NCI-H460 (cell line): ENCODE measurements around the gene ACTR3C. TPM values are rescaled to one million over a fixed set of nuclear protein-coding genes. Genes with fewer than 3 reads are reported as not detected.

ENCODE experiments used
- DNase-seq: peaks from one replicate; pipeline ENCODE4 v3.0.0-alpha.2; 2016; ENCODE audit warnings: low read depth; ENCODE audit errors: extremely low read depth
- total RNA-seq: library from RNA; depleted of rRNA; stranded (reverse); fragments of >200 nt; shearing (Covaris generic); gene quantifications from 2 replicates; pipeline ENCODE4 v1.2.3, GENCODE V29; 2014

ACTR3C gene
- total RNA-seq, 1 experiment from 2014 or later, result not detected

- DNase-seq, result no peak
Measured at GRCh38 chr7:150337179-150337578, 13.8 kb upstream of the ACTR3C start.

GRCh38 chr7:150336746-150337145 lies 13.4 kb upstream of the ACTR3C start:
- DNase-seq, result no peak

- no peak for DNase-seq
Measured at GRCh38 chr7:150335774-150336112, 12.4 kb upstream of the ACTR3C start.

- no peak for DNase-seq
Measured at GRCh38 chr7:150335108-150335773, 11.9 kb upstream of the ACTR3C start.

- DNase-seq, result no peak
Measured at GRCh38 chr7:150334108-150334507, 10.8 kb upstream of the ACTR3C start.

GRCh38 chr7:150333659-150334058 lies 10.3 kb upstream of the ACTR3C start:
- no peak for DNase-seq

GRCh38 chr7:150332852-150333635 lies 9.7 kb upstream of the ACTR3C start:
- no peak for DNase-seq

- DNase-seq, result no peak
Measured at GRCh38 chr7:150330211-150330885, 7.0 kb upstream of the ACTR3C start.

GRCh38 chr7:150329331-150330120 lies 6.2 kb upstream of the ACTR3C start:
- DNase-seq, result no peak

GRCh38 chr7:150327308-150327707 lies 4.0 kb upstream of the ACTR3C start:
- DNase-seq, result no peak

GRCh38 chr7:150326657-150327268 lies 3.4 kb upstream of the ACTR3C start:
- no peak for DNase-seq

GRCh38 chr7:150325901-150326300 lies 2.6 kb upstream of the ACTR3C start:
- no peak for DNase-seq

GRCh38 chr7:150325110-150325611 lies 1.8 kb upstream of the ACTR3C start:
- no peak for DNase-seq

- DNase-seq, result no peak
Measured at GRCh38 chr7:150324373-150324961, 1.1 kb upstream of the ACTR3C start.

GRCh38 chr7:150323682-150324372 lies 482 bp upstream of the ACTR3C start:
- DNase-seq, result no peak

- DNase-seq, result no peak
Measured at GRCh38 chr7:150322114-150322832, 1.1 kb downstream of the ACTR3C start.

- no peak for DNase-seq
Measured at GRCh38 chr7:150321788-150322113, 1.6 kb downstream of the ACTR3C start.

- DNase-seq, result no peak
Measured at GRCh38 chr7:150317748-150318444, 5.4 kb downstream of the ACTR3C start.
